SK-N-SH treated with all-trans-retinoic acid at 6 μM for 48 hours (cell line): ENCODE results near the gene CALHM6.

Experiments
- ATAC-seq: fragments of 200-7000 bp; cut with Tn5 transposase; 3 replicates; pipeline ENCODE4 v1.9.1; 2020; ENCODE audit warnings: mild to moderate bottlenecking, moderate library complexity
- BACH2 ChIP-seq: fragments of 250-450 bp; sonication (Bioruptor Pico); IDR thresholded peaks from 2 replicates; pipeline ENCODE4 v1.9.0; 2021; ENCODE audit warnings: mild to moderate bottlenecking, borderline replicate concordance
- CSDC2 ChIP-seq: fragments of 250-450 bp; sonication (Bioruptor Pico); IDR thresholded peaks from 2 replicates; pipeline ENCODE4 v1.5.0; 2020; ENCODE audit warnings: mild to moderate bottlenecking, moderate library complexity
- OSR1 ChIP-seq: fragments of 250-450 bp; sonication (Bioruptor Pico); IDR thresholded peaks from 2 replicates; pipeline ENCODE4 v1.8.0; 2022; ENCODE audit warnings: moderate library complexity, mild to moderate bottlenecking, inconsistent platforms
- SNAI2 ChIP-seq: fragments of 250-450 bp; sonication (Bioruptor Pico); IDR thresholded peaks from 2 replicates; pipeline ENCODE4 v1.5.0; 2020; ENCODE audit warnings: mild to moderate bottlenecking, moderate library complexity
- TF ChIP-seq, protein P1 (sequence below): fragments of 250-450 bp; sonication (Bioruptor Pico); IDR thresholded peaks from 2 replicates; pipeline ENCODE4 v1.5.0; 2020; ENCODE audit warnings: mild to moderate bottlenecking, moderate library complexity

CALHM6 gene

DNA sequence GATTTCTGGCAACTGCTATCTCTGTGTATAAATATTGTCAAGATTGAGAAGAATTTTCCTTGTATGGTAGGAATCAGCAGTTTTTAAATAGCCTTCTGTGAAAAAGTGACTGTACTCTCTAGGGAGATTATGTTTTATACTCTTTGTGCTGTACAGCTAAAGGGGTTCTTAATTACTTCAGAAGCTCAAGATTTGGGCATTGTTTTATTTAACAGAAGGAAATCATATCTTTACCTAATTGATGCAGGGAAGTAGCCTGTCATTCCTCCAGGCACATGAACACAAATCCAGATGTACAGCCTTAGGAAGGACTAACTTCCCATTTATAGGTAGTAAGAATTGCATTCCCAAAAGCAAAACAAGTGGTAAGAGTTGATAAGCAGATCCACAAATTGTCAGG, 51.6 kb downstream of the CALHM6 start:
- peak; percentile 22; the same call in 2 of the 3 replicates for ATAC-seq
- no peak for TF ChIP-seq BACH2 (CRISPR knock-in tag)
- no peak for TF ChIP-seq SNAI2 (CRISPR knock-in tag)
- TF ChIP-seq OSR1 (CRISPR knock-in tag) = no peak
- TF ChIP-seq, protein P1, sequence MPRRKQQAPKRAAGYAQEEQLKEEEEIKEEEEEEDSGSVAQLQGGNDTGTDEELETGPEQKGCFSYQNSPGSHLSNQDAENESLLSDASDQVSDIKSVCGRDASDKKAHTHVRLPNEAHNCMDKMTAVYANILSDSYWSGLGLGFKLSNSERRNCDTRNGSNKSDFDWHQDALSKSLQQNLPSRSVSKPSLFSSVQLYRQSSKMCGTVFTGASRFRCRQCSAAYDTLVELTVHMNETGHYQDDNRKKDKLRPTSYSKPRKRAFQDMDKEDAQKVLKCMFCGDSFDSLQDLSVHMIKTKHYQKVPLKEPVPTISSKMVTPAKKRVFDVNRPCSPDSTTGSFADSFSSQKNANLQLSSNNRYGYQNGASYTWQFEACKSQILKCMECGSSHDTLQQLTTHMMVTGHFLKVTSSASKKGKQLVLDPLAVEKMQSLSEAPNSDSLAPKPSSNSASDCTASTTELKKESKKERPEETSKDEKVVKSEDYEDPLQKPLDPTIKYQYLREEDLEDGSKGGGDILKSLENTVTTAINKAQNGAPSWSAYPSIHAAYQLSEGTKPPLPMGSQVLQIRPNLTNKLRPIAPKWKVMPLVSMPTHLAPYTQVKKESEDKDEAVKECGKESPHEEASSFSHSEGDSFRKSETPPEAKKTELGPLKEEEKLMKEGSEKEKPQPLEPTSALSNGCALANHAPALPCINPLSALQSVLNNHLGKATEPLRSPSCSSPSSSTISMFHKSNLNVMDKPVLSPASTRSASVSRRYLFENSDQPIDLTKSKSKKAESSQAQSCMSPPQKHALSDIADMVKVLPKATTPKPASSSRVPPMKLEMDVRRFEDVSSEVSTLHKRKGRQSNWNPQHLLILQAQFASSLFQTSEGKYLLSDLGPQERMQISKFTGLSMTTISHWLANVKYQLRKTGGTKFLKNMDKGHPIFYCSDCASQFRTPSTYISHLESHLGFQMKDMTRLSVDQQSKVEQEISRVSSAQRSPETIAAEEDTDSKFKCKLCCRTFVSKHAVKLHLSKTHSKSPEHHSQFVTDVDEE (CRISPR knock-in tag) = no peak
- no peak for TF ChIP-seq CSDC2 (CRISPR knock-in tag)
